GM12878 (cell line): ENCODE measurements around the gene BMPR2. TPM values are rescaled to one million over a fixed set of nuclear protein-coding genes. Genes with fewer than 3 reads are reported as not detected.

Source experiments
- ATAC-seq: fragments of 200-7000 bp; cut with Tn5 transposase; 3 replicates; pipeline ENCODE4 v1.9.1; 2020; ENCODE audit warnings: mild to moderate bottlenecking, moderate library complexity
- BruUV-seq: library from RNA; stranded (reverse); fragments of 400-500 nt; replicated peaks from 2 replicates; lab custom pipeline; 2021; lab: Mats Ljungman, UMichigan
- CTCF ChIA-PET: fragments of 300-600 bp; sonication (Branson Sonifier 250); formaldehyde crosslinking; extraction: SDS; loops from one replicate; lab custom pipeline; 2021; ENCODE audit warnings: inconsistent platforms; lab: Yijun Ruan, JAX
- POLR2A ChIA-PET: fragments of 350-600 bp; formaldehyde crosslinking; extraction: SDS; loops from one replicate; lab custom pipeline; 2021; ENCODE audit warnings: inconsistent platforms; lab: Charles Lee
- RAD21 ChIA-PET: fragments of 300-600 bp; sonication (Branson Sonifier 250); formaldehyde crosslinking; loops from one replicate; lab custom pipeline; 2023; ENCODE audit warnings: antibody characterized with exemption; ENCODE audit not compliant: unreplicated experiment; lab: Charles Lee
- SMC1A ChIA-PET: fragments of 300-600 bp; sonication (Branson Sonifier 250); formaldehyde crosslinking; loops from one replicate; lab custom pipeline; 2023; ENCODE audit not compliant: unreplicated experiment, uncharacterized antibody; lab: Charles Lee
- DNase-seq: peaks from one replicate; pipeline ENCODE4 v3.0.0-alpha.2; 2011; ENCODE audit warnings: low read depth, low spot score
- FAIRE-seq: peaks from 3 replicates; lab custom pipeline; 2011; peaks lifted over from hg19 to GRCh38; lab: Jason Lieb, UNC
- H2AFZ ChIP-seq: 2 replicates; pipeline ENCODE4 v1.6.0; 2011; ENCODE audit warnings: low read depth, low read length, control low read depth; ENCODE audit not compliant: control insufficient read depth
- H3K27ac ChIP-seq: 2 replicates; pipeline ENCODE4 v1.5.1; 2011; ENCODE audit warnings: control low read depth; ENCODE audit not compliant: control insufficient read depth, insufficient read depth
- H3K27me3 ChIP-seq, 2 experiments: replicated peaks in 1 of 2; 2 replicates each; pipeline versions ENCODE4 v1.6.0 to v1.6.1; 2011; ENCODE audit warnings: low read length in 1 of 2; ENCODE audit not compliant: control insufficient read depth in 2 of 2, insufficient read depth in 2 of 2
- H3K36me3 ChIP-seq, 2 experiments: 2 replicates each; pipeline ENCODE4 v1.5.1; 2011; ENCODE audit warnings: low read length in 1 of 2; ENCODE audit not compliant: control insufficient read depth in 2 of 2, insufficient read depth in 2 of 2
- H3K4me1 ChIP-seq: 2 replicates; pipeline ENCODE4 v1.6.1; 2011; ENCODE audit warnings: mild to moderate bottlenecking, low read length, moderate library complexity, mixed read lengths; ENCODE audit not compliant: control insufficient read depth, insufficient read depth
- H3K4me2 ChIP-seq: 2 replicates; pipeline ENCODE4 v1.6.0; 2011; ENCODE audit warnings: control low read depth; ENCODE audit not compliant: control insufficient read depth, insufficient read depth
- H3K4me3 ChIP-seq: fragments of 200-600 bp; sonication (generic); 2 replicates; pipeline ENCODE4 v1.5.1; 2016
- H3K79me2 ChIP-seq: 2 replicates; pipeline ENCODE4 v1.6.0; 2011; ENCODE audit warnings: low read length; ENCODE audit not compliant: control insufficient read depth, insufficient read depth
- H3K9ac ChIP-seq: 2 replicates; pipeline ENCODE4 v1.8.0; 2011; ENCODE audit warnings: low read length, control low read depth, mixed read lengths; ENCODE audit not compliant: control insufficient read depth, insufficient read depth
- H3K9me3 ChIP-seq: replicated peaks from 3 replicates; pipeline ENCODE4 v1.5.1; 2011; ENCODE audit warnings: mild to moderate bottlenecking, low read length; ENCODE audit not compliant: control insufficient read depth, insufficient read depth
- H4K20me1 ChIP-seq: 2 replicates; pipeline ENCODE4 v1.6.0; 2011; ENCODE audit not compliant: control insufficient read depth, insufficient read depth
- ETV6 ChIP-seq, 2 experiments: fragments of 450-650 bp in 1 of 2; IDR thresholded peaks in 1 of 2; conservative IDR thresholded peaks in 1 of 2; 2 replicates each; pipeline ENCODE4 v1.6.1; 2014; ENCODE audit warnings: antibody characterized with exemption in 1 of 2, borderline replicate concordance in 1 of 2, low read depth in 1 of 2, mild to moderate bottlenecking in 1 of 2, moderate library complexity in 1 of 2
- HDGF ChIP-seq: fragments of 450-650 bp; IDR thresholded peaks from 2 replicates; pipeline ENCODE4 v1.6.1; 2016; ENCODE audit warnings: antibody characterized with exemption
- NFYA ChIP-seq: IDR thresholded peaks from 2 replicates; pipeline ENCODE4 v1.6.1; 2011; ENCODE audit warnings: low read depth, mild to moderate bottlenecking, low read length, improper control_type of control experiment, borderline replicate concordance
- NR2C2 ChIP-seq: IDR thresholded peaks from 2 replicates; pipeline ENCODE4 v1.6.1; 2011; ENCODE audit warnings: borderline replicate concordance, low read depth; ENCODE audit not compliant: control insufficient read depth, insufficient read length
- SIN3A ChIP-seq: IDR thresholded peaks from 2 replicates; pipeline ENCODE4 v1.6.1; 2012; ENCODE audit warnings: low read depth, low read length, improper control_type of control experiment
- SREBF2 ChIP-seq: IDR thresholded peaks from 2 replicates; pipeline ENCODE4 v1.6.1; 2012; ENCODE audit warnings: mild to moderate bottlenecking, low read length
- TARDBP ChIP-seq: IDR thresholded peaks from 2 replicates; pipeline ENCODE4 v1.6.1; 2016; ENCODE audit warnings: borderline replicate concordance
- TCF12 ChIP-seq: IDR thresholded peaks from 2 replicates; pipeline ENCODE4 v1.6.1; 2011; ENCODE audit warnings: low read depth, mild to moderate bottlenecking, low read length
- WGBS: methylation state at CpG from one replicate; pipeline ENCODE4 v1.1.6; 2016; ENCODE audit warnings: low lambda C conversion rate; ENCODE audit not compliant: insufficient replicate concordance, insufficient coverage; ENCODE audit errors: missing lambda C conversion rate; 5-methylcytosine and 5-hydroxymethylcytosine counted together
- in situ Hi-C: fragments of 300-500 bp; cut with MboI; formaldehyde crosslinking; loops from 9 replicates; pipeline ENCODE4 v1.14.3; 2018; ENCODE audit warnings: mixed read lengths
- intact Hi-C: fragments of 100-400 bp; cut with micrococcal nuclease; formaldehyde crosslinking; loops from one replicate; pipeline ENCODE4 v1.14.2; 2022; ENCODE audit not compliant: unreplicated experiment
- polyA plus RNA-seq, 11 experiments: library from polyadenylated mRNA; depleted of rRNA in 4 of 11; unstranded in 6 of 11; stranded (reverse) in 5 of 11; fragments of >200 nt; fragmentation: Nextera tagmentation in 4 of 11; fragmentation: Illumina TruSeq in 1 of 11; extraction: Ambion mirVana in 4 of 11; extraction: Trizol in 1 of 11; gene quantifications; 1 replicate in 1 of 11; 2 replicates in 10 of 11; pipeline versions ENCODE4 v1.2.1 to v1.2.3, GENCODE V29; 2011 to 2016; ENCODE audit warnings: inconsistent platforms in 2 of 11, missing spikeins in 2 of 11, low read depth in 1 of 11
- total RNA-seq, 4 experiments: library from RNA; depleted of rRNA in 3 of 4; stranded (reverse); fragments of >200 nt in 3 of 4; fragmentation: Illumina TruSeq in 1 of 4; extraction: Trizol in 1 of 4; gene quantifications; 2 replicates each; pipeline versions ENCODE4 v1.2.1 to v1.2.3, GENCODE V29; 2013 to 2021
- TF ChIP-seq, protein P1 (sequence below): fragments of 450-650 bp; formaldehyde crosslinking; IDR thresholded peaks from 2 replicates; pipeline ENCODE4 v1.4.0; 2022; ENCODE audit warnings: mild to moderate bottlenecking, moderate library complexity
- TF ChIP-seq, protein P2 (sequence below): IDR thresholded peaks from 2 replicates; pipeline ENCODE4 v1.6.1; 2011; ENCODE audit warnings: low read depth, low read length, improper control_type of control experiment, borderline replicate concordance

Gene BMPR2
- total and polyA plus RNA-seq, 10 of the 15 experiments (the other 5 are each of a cell fraction or from before 2014, with no cell fraction given): 2.4 to 33.0 (median 7.1) TPM

GRCh38 chr2:202337706-202338346 is 38.3 kb upstream of the BMPR2 start:
- H3K36me3 ChIP-seq: no peaks in the 10 kb centered on the region
- FAIRE-seq (no peak), ATAC-seq (no peak)
- no peak overlapping the region for H3K27ac ChIP-seq
- POLR2A ChIA-PET: no interaction called here
- no peaks in the 10 kb centered on the region for H3K9me3 ChIP-seq
- SMC1A ChIA-PET: interaction anchor here (1.7 kb wide), 1 partner anchor 60 kb away, joined by 3 read pairs; no protein-coding TSS in a partner anchor
- H3K4me1 ChIP-seq: no peaks in the 10 kb centered on the region
- BruUV-seq: no TSS peak
- in situ Hi-C loops: no loop called here
- H3K4me3 ChIP-seq: no peak overlapping the region
- 64% methylated on average over 7 of the region's 7 CpGs for WGBS
- H3K9ac ChIP-seq: no peak overlapping the region
- no peak overlapping the region for H2AFZ ChIP-seq
- TF ChIP-seq TCF12: no peak
- TF ChIP-seq, all 136 proteins: peak for 0
- Histone ChIP-seq H4K20me1 (no peaks in the 10 kb centered on the region; the same call in 1 of the 2 replicates), H3K4me2 (no peak overlapping the region), H3K27me3 (no peaks in the 10 kb centered on the region), H3K79me2 (no peaks in the 10 kb centered on the region)
- DNase-seq: no peak
- ChIA-PET CTCF (interaction anchor here (1.6 kb wide), 1 partner anchor 11 kb away, joined by 3 read pairs; no protein-coding TSS in a partner anchor), RAD21 (no interaction called here)
- intact Hi-C loops: no loop called here

DNA sequence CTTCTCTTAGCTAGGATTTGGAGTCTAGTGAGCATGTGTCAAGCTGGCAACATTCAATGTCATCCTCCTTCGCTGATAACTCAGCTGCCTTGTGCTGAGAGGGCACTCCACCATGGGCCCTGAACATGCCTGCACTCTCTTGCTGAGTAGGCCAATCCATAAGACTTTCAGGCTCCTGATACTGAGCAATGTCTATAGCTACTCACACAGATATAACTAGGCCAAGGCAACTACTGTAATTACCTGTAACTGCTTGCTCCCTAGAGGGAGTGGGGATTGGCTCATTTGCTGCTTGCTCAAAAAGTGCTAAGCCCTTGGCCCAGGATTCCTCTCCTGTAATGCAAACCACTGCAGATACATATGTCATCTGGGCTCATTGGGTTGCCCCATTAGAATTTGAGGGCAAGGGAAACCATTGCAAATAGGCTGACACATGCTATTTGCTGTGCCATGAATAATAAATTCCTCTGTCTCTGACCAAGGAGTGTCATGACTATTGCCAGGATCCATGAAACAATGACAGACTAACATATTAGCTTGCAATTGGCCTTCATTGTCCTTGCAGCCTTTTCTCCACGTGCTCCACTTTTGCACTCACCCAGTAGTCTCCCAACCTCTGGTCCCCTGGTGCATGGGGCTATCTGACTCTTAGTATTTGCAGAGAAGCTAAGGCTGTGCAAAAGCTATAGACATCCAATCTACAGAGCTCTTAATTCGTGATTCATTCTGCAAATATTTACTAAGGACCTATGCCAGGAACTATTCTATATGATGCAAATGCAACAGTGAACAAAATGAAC is 36.9 kb upstream of the BMPR2 start:
- no peaks in the 10 kb centered on the region for H3K9me3 ChIP-seq
- no peak for DNase-seq
- H3K4me1 ChIP-seq: no peaks in the 10 kb centered on the region
- H3K27ac ChIP-seq: no peak overlapping the region
- H3K4me2 ChIP-seq: no peak overlapping the region
- no peaks in the 10 kb centered on the region for H3K36me3 ChIP-seq
- intact Hi-C loops (no loop called here), in situ Hi-C loops (no loop called here)
- ChIA-PET RAD21 (no interaction called here), POLR2A (interaction anchor here (0.6 kb wide), 1 partner anchor 299 kb away, joined by 4 read pairs; no protein-coding TSS in a partner anchor), CTCF (interaction anchor here (1.6 kb wide), 1 partner anchor 10 kb away, joined by 3 read pairs; no protein-coding TSS in a partner anchor), SMC1A (interaction anchor here (0.6 to 1.7 kb wide), 2 partner anchors 25 to 61 kb away, joined by 3 read pairs; no protein-coding TSS in a partner anchor)
- FAIRE-seq: no peak
- H3K9ac ChIP-seq: no peak overlapping the region
- H4K20me1 ChIP-seq: no peaks in the 10 kb centered on the region; the same call in 1 of the 2 replicates
- no peak for ATAC-seq
- H3K79me2 ChIP-seq: no peaks in the 10 kb centered on the region
- no peak overlapping the region for H2AFZ ChIP-seq
- H3K4me3 ChIP-seq: no peak overlapping the region
- WGBS: 73% methylated on average over 3 of the region's 3 CpGs
- H3K27me3 ChIP-seq: no peaks in the 10 kb centered on the region
- BruUV-seq: no TSS peak
- TF ChIP-seq ETV6 (conservative IDR thresholded peaks at IDR 0.05 in 1 of 2, IDR thresholded peaks at IDR 0.05 in 1 of 2; ENCODE audit: borderline replicate concordance in 1 of 2, low read depth in 1 of 2): no peak
- no peak for TF ChIP-seq TARDBP
- TF ChIP-seq, protein P1, sequence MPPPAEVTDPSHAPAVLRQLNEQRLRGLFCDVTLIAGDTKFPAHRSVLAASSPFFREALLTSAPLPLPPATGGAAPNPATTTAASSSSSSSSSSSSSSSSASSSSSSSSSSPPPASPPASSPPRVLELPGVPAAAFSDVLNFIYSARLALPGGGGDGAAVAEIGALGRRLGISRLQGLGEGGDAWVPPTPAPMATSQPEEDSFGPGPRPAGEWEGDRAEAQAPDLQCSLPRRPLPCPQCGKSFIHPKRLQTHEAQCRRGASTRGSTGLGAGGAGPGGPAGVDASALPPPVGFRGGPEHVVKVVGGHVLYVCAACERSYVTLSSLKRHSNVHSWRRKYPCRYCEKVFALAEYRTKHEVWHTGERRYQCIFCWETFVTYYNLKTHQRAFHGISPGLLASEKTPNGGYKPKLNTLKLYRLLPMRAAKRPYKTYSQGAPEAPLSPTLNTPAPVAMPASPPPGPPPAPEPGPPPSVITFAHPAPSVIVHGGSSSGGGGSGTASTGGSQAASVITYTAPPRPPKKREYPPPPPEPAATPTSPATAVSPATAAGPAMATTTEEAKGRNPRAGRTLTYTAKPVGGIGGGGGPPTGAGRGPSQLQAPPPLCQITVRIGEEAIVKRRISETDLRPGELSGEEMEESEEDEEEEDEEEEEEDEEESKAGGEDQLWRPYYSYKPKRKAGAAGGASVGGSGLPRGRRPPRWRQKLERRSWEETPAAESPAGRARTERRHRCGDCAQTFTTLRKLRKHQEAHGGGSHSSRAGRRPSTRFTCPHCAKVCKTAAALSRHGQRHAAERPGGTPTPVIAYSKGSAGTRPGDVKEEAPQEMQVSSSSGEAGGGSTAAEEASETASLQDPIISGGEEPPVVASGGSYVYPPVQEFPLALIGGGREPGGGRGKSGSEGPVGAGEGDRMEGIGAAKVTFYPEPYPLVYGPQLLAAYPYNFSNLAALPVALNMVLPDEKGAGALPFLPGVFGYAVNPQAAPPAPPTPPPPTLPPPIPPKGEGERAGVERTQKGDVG (CRISPR knock-in tag): no peak
- no peak for TF ChIP-seq NR2C2
- TF ChIP-seq, protein P2, sequence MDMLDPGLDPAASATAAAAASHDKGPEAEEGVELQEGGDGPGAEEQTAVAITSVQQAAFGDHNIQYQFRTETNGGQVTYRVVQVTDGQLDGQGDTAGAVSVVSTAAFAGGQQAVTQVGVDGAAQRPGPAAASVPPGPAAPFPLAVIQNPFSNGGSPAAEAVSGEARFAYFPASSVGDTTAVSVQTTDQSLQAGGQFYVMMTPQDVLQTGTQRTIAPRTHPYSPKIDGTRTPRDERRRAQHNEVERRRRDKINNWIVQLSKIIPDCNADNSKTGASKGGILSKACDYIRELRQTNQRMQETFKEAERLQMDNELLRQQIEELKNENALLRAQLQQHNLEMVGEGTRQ: no peak
- TF ChIP-seq NFYA: no peak
- no peak for TF ChIP-seq SIN3A
- no peak for TF ChIP-seq SREBF2
- TF ChIP-seq HDGF: no peak
